Measurements from ENCODE around the gene CLASRP.
A peak's percentile ranks its signal among the peaks of the same experiment; 100 is the strongest.

DNA sequence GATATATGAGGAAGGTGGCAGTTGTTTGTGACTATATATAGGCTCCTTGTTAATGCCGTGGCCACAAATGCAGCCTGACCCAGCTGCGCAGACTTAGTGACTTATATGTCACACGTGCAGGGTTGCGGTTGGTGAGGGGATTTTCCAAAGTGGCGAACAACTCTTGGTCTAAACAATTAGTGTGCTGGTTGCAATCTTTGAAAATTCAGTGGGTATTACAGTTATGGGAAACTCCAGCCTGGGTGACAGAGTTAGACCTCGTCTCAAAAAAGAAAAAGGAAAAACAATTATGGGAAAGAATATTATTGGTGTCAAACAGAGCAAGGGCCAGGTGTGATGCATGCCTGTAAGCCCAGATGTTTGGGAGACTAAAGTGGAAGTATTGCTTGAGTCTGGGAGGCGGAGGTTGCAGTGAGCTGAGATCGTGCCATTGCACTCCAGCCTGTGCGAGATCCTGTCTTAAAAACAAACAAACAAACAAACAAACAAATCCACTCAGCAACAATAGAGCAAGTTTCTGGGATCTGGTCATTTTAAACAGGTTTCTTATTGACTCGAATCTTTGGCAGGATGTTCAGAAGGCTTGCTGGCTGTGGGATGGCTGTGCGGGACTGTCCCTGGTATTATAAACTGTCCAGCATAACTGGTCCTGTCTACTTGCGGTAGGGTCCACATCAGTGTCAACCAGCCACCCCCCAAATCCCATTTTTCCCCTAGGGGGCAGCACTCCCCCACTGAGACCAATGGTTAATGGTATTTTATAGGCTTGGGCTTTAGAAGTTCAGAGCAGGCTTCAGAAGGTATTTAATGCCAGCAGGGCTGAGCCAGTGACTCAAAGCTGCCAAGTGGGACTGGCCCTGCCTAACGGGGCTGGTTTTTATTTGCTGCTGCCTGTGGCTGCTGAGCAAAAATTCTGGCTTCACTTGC lies 22.2 kb upstream of the CLASRP start:
- TF ChIP-seq, protein P1, sequence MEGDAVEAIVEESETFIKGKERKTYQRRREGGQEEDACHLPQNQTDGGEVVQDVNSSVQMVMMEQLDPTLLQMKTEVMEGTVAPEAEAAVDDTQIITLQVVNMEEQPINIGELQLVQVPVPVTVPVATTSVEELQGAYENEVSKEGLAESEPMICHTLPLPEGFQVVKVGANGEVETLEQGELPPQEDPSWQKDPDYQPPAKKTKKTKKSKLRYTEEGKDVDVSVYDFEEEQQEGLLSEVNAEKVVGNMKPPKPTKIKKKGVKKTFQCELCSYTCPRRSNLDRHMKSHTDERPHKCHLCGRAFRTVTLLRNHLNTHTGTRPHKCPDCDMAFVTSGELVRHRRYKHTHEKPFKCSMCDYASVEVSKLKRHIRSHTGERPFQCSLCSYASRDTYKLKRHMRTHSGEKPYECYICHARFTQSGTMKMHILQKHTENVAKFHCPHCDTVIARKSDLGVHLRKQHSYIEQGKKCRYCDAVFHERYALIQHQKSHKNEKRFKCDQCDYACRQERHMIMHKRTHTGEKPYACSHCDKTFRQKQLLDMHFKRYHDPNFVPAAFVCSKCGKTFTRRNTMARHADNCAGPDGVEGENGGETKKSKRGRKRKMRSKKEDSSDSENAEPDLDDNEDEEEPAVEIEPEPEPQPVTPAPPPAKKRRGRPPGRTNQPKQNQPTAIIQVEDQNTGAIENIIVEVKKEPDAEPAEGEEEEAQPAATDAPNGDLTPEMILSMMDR (IDR thresholded peaks at IDR 0.05): peak in 1 of 3 donors; percentile 30
- TF ChIP-seq EP300 (IDR thresholded peaks at IDR 0.05): no peak
